A673 (cell line): ENCODE data around the gene BBX.

Source experiments
- EZH2 ChIP-seq: fragments of 200-600 bp; sonication (generic); IDR thresholded peaks from 2 replicates; pipeline ENCODE4 v1.6.1; 2017; ENCODE audit warnings: borderline replicate concordance, low read depth, mild to moderate bottlenecking, mixed read lengths, antibody characterized with exemption, low read length; ENCODE audit not compliant: poor library complexity, severe bottlenecking
- TF ChIP-seq, protein P1 (sequence below): fragments of 300-800, 200-600 bp; sonication (generic); conservative IDR thresholded peaks from 2 replicates; pipeline ENCODE4 v1.5.1; 2017; ENCODE audit warnings: low read depth, mild to moderate bottlenecking, antibody characterized with exemption, low read length, moderate library complexity, mixed read lengths

DNA sequence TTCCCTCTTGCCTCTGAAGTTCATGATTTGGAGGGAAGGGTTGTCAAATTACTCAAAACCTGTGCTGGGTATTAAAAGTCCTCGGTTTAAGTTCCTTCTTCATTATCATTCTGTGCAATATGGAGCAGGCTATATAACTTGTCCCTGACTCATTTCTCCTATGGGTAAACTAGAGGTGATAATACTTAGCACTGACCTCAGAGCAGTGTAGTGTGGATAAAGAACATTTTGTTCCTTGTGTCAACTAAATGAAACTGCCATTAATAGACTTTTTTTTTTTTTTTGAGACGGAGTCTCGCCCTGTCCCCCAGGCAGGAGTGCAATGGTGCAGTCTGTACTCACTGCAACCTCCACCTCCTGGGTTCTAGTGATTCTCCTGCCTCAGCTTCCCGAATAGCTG, 2.2 kb upstream of the BBX start:
- TF ChIP-seq, protein P1, sequence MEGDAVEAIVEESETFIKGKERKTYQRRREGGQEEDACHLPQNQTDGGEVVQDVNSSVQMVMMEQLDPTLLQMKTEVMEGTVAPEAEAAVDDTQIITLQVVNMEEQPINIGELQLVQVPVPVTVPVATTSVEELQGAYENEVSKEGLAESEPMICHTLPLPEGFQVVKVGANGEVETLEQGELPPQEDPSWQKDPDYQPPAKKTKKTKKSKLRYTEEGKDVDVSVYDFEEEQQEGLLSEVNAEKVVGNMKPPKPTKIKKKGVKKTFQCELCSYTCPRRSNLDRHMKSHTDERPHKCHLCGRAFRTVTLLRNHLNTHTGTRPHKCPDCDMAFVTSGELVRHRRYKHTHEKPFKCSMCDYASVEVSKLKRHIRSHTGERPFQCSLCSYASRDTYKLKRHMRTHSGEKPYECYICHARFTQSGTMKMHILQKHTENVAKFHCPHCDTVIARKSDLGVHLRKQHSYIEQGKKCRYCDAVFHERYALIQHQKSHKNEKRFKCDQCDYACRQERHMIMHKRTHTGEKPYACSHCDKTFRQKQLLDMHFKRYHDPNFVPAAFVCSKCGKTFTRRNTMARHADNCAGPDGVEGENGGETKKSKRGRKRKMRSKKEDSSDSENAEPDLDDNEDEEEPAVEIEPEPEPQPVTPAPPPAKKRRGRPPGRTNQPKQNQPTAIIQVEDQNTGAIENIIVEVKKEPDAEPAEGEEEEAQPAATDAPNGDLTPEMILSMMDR, result no peak
- TF ChIP-seq EZH2, result no peak
